ENCODE data around the gene PAPOLB.

The PAPOLB gene

GRCh38 chr7:4841836-4842235, 20.0 kb downstream of the PAPOLB start (continued):
- TF ChIP-seq, protein P1, sequence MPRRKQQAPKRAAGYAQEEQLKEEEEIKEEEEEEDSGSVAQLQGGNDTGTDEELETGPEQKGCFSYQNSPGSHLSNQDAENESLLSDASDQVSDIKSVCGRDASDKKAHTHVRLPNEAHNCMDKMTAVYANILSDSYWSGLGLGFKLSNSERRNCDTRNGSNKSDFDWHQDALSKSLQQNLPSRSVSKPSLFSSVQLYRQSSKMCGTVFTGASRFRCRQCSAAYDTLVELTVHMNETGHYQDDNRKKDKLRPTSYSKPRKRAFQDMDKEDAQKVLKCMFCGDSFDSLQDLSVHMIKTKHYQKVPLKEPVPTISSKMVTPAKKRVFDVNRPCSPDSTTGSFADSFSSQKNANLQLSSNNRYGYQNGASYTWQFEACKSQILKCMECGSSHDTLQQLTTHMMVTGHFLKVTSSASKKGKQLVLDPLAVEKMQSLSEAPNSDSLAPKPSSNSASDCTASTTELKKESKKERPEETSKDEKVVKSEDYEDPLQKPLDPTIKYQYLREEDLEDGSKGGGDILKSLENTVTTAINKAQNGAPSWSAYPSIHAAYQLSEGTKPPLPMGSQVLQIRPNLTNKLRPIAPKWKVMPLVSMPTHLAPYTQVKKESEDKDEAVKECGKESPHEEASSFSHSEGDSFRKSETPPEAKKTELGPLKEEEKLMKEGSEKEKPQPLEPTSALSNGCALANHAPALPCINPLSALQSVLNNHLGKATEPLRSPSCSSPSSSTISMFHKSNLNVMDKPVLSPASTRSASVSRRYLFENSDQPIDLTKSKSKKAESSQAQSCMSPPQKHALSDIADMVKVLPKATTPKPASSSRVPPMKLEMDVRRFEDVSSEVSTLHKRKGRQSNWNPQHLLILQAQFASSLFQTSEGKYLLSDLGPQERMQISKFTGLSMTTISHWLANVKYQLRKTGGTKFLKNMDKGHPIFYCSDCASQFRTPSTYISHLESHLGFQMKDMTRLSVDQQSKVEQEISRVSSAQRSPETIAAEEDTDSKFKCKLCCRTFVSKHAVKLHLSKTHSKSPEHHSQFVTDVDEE (CRISPR knock-in tag; IDR thresholded peaks at IDR 0.05): no peak
- TF ChIP-seq CSRNP3 (CRISPR knock-in tag; IDR thresholded peaks at IDR 0.05): no peak

- TF ChIP-seq ZFP3 (CRISPR knock-in tag; IDR thresholded peaks at IDR 0.05) (no peak), SNAI2 (CRISPR knock-in tag; IDR thresholded peaks at IDR 0.05) (no peak), CSRNP3 (CRISPR knock-in tag; IDR thresholded peaks at IDR 0.05) (no peak), OSR1 (CRISPR knock-in tag; IDR thresholded peaks at IDR 0.05) (no peak), TCF4 (CRISPR knock-in tag; IDR thresholded peaks at IDR 0.05; ENCODE audit: borderline replicate concordance) (no peak), CSDC2 (CRISPR knock-in tag; IDR thresholded peaks at IDR 0.05) (no peak), GLIS3 (CRISPR knock-in tag; IDR thresholded peaks at IDR 0.05) (no peak), ZFP30 (CRISPR knock-in tag; IDR thresholded peaks at IDR 0.05) (no peak), BACH2 (CRISPR knock-in tag; IDR thresholded peaks at IDR 0.05; ENCODE audit: borderline replicate concordance) (no peak), TOX (CRISPR knock-in tag; IDR thresholded peaks at IDR 0.05; ENCODE audit: borderline replicate concordance) (no peak), POU6F1 (CRISPR knock-in tag; IDR thresholded peaks at IDR 0.05; ENCODE audit: borderline replicate concordance, low read depth) (no peak), ZNF70 (CRISPR knock-in tag; IDR thresholded peaks at IDR 0.05) (no peak), ZC3H10 (CRISPR knock-in tag; IDR thresholded peaks at IDR 0.05) (no peak), CREB5 (CRISPR knock-in tag; IDR thresholded peaks at IDR 0.05; ENCODE audit: low read depth) (no peak)
- no peak for ATAC-seq
Observed at GRCh38 chr7:4841007-4841784, 20.6 kb downstream of the PAPOLB start.

DNA sequence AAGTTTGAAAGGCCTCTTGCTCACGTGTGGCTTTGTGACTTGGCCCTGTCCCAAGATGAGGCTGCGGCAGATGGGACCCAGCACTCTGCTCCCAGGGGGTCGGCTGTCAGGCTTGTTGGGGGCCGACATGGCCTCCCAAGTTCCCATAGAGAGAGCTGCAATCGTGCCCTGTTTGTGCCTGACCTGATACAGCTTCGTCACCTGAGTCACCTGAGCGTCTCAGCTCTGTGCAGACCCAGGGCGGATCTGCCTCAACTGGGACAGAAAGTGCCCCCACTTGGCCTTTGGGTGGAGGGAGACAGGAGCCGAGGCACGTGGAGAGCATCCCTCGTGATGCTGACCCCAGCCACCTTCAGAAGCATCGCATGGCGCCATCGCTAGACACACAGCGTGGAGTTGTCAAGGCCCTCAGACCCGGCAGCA, 21.7 kb downstream of the PAPOLB start:
- no peak for ATAC-seq
- TF ChIP-seq OSR1 (CRISPR knock-in tag; IDR thresholded peaks at IDR 0.05) (no peak), ZFP30 (CRISPR knock-in tag; IDR thresholded peaks at IDR 0.05) (no peak), TOX (CRISPR knock-in tag; IDR thresholded peaks at IDR 0.05; ENCODE audit: borderline replicate concordance) (no peak), ARNTL (CRISPR knock-in tag; IDR thresholded peaks at IDR 0.05; ENCODE audit: borderline replicate concordance, low read depth) (no peak), TCF4 (CRISPR knock-in tag; IDR thresholded peaks at IDR 0.05; ENCODE audit: borderline replicate concordance) (no peak), GLIS3 (CRISPR knock-in tag; IDR thresholded peaks at IDR 0.05) (no peak), ZC3H10 (CRISPR knock-in tag; IDR thresholded peaks at IDR 0.05) (no peak), CSDC2 (CRISPR knock-in tag; IDR thresholded peaks at IDR 0.05) (no peak)

DNA sequence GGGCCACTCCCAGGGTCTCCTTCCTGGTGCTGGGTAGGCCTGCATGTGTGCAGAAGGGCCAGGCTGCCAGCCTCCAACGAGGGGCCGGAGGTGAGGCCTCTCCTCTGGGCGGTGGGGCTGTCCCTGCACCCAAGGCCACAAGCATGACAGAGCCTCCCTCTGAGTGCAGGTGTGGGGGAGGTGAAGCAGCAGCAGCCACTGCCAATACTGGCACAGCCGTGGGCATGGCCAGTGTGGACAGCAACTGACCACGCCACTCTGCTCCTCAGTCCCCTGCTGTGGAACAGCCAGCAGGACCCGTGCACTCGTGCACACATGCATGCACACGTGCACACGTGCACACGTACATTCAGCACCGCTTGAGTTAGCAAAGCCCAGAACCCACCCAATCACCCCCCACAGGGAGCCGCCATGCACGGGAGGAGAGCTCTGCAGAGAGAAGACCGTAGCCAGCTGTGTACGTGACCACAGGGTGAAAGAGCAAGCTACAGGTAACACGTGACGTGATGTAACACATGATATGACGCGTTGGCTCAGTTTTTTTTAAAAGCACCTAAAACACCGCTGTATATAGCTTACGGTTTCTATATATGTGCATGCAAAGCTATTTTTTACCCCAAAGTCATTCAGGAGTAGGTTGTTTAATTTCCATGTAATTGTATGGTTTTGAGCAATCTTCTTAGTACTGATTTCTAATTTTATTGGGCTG, 23.1 kb downstream of the PAPOLB start:
- no peak for ATAC-seq
- no peak for TF ChIP-seq RARB (CRISPR knock-in tag; IDR thresholded peaks at IDR 0.05)
- TF ChIP-seq CSDC2 (CRISPR knock-in tag; IDR thresholded peaks at IDR 0.05): no peak
- TF ChIP-seq SNAI2 (CRISPR knock-in tag; IDR thresholded peaks at IDR 0.05): no peak
- no peak for TF ChIP-seq PPARA (CRISPR knock-in tag; IDR thresholded peaks at IDR 0.05; ENCODE audit: borderline replicate concordance)
- TF ChIP-seq ZFP30 (CRISPR knock-in tag; IDR thresholded peaks at IDR 0.05): no peak
- TF ChIP-seq, protein P2, sequence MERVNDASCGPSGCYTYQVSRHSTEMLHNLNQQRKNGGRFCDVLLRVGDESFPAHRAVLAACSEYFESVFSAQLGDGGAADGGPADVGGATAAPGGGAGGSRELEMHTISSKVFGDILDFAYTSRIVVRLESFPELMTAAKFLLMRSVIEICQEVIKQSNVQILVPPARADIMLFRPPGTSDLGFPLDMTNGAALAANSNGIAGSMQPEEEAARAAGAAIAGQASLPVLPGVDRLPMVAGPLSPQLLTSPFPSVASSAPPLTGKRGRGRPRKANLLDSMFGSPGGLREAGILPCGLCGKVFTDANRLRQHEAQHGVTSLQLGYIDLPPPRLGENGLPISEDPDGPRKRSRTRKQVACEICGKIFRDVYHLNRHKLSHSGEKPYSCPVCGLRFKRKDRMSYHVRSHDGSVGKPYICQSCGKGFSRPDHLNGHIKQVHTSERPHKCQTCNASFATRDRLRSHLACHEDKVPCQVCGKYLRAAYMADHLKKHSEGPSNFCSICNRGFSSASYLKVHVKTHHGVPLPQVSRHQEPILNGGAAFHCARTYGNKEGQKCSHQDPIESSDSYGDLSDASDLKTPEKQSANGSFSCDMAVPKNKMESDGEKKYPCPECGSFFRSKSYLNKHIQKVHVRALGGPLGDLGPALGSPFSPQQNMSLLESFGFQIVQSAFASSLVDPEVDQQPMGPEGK (CRISPR knock-in tag; IDR thresholded peaks at IDR 0.05; ENCODE audit: borderline replicate concordance): no peak
- no peak for TF ChIP-seq BACH2 (CRISPR knock-in tag; IDR thresholded peaks at IDR 0.05; ENCODE audit: borderline replicate concordance)
- TF ChIP-seq OSR1 (CRISPR knock-in tag; IDR thresholded peaks at IDR 0.05): no peak
- no peak for TF ChIP-seq TCF4 (CRISPR knock-in tag; IDR thresholded peaks at IDR 0.05; ENCODE audit: borderline replicate concordance)
- TF ChIP-seq ZFP3 (CRISPR knock-in tag; IDR thresholded peaks at IDR 0.05): no peak

Data from SK-N-SH treated with all-trans-retinoic acid at 6 μM for 48 hours (cell line).